GM12873 (cell line): ENCODE data around the gene RAPH1.
A peak's percentile ranks its signal among the peaks of the same experiment; 100 is the strongest.

Source experiments
- CTCF ChIP-seq: IDR thresholded peaks from 2 replicates; pipeline ENCODE4 v1.5.1; 2012; ENCODE audit warnings: low read depth, mild to moderate bottlenecking, moderate library complexity, low read length, control low read depth; ENCODE audit not compliant: insufficient read depth; ENCODE audit errors: missing control alignments

Gene RAPH1

GRCh38 chr2:203453858-203454451 lies 81.1 kb downstream of the RAPH1 start:
- peak; percentile 75 for TF ChIP-seq CTCF

GRCh38 chr2:203451689-203452088 lies 83.4 kb downstream of the RAPH1 start:
- TF ChIP-seq CTCF = no peak

- no peak for TF ChIP-seq CTCF
These were observed 84.1 kb downstream of the RAPH1 start for GRCh38 chr2:203451011-203451410.

- no peak for TF ChIP-seq CTCF
These were observed 84.5 kb downstream of the RAPH1 start for GRCh38 chr2:203450561-203450960.

- TF ChIP-seq CTCF = no peak
These were observed 88.3 kb downstream of the RAPH1 start for GRCh38 chr2:203446780-203447179.

- TF ChIP-seq CTCF = no peak
These were observed 89.0 kb downstream of the RAPH1 start for GRCh38 chr2:203446071-203446481.

GRCh38 chr2:203444738-203445137 lies 90.4 kb downstream of the RAPH1 start:
- TF ChIP-seq CTCF = no peak
